C4-2B (cell line): Measurements from ENCODE around the gene PPFIBP1.

Experiments used
- ZFX ChIP-seq: fragments of 450-650 bp; IDR thresholded peaks from 2 replicates; pipeline ENCODE4 v1.6.1; 2017
- TF ChIP-seq, protein P1 (sequence below): fragments of 450-650 bp; conservative IDR thresholded peaks from 2 replicates; pipeline ENCODE4 v1.5.1; 2017; ENCODE audit warnings: mild to moderate bottlenecking

- TF ChIP-seq, protein P1, sequence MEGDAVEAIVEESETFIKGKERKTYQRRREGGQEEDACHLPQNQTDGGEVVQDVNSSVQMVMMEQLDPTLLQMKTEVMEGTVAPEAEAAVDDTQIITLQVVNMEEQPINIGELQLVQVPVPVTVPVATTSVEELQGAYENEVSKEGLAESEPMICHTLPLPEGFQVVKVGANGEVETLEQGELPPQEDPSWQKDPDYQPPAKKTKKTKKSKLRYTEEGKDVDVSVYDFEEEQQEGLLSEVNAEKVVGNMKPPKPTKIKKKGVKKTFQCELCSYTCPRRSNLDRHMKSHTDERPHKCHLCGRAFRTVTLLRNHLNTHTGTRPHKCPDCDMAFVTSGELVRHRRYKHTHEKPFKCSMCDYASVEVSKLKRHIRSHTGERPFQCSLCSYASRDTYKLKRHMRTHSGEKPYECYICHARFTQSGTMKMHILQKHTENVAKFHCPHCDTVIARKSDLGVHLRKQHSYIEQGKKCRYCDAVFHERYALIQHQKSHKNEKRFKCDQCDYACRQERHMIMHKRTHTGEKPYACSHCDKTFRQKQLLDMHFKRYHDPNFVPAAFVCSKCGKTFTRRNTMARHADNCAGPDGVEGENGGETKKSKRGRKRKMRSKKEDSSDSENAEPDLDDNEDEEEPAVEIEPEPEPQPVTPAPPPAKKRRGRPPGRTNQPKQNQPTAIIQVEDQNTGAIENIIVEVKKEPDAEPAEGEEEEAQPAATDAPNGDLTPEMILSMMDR: no peak
- no peak for TF ChIP-seq ZFX
Measured at GRCh38 chr12:27604431-27604830, 80.4 kb downstream of the PPFIBP1 start.
